Sigmoid colon (tissue), 7 donors: Measurements from ENCODE around the gene DERL2. TPM values are rescaled to one million over a fixed set of nuclear protein-coding genes. Genes with fewer than 3 reads are reported as not detected.

ENCODE experiments used
- DNase-seq: peaks from one replicate; pipeline ENCODE4 v3.0.0-alpha.2; 2019
- H3K27ac ChIP-seq, 4 donors: fragments of 200-600 bp; sonication (generic); one replicate each; pipeline ENCODE4 v1.5.1; 2016 to 2019; ENCODE audit warnings: mild to moderate bottlenecking in 1 of 4
- H3K27me3 ChIP-seq, 3 donors: fragments of 200-600 bp; sonication (generic); one replicate each; pipeline ENCODE4 v1.5.1; 2019; ENCODE audit warnings: mild to moderate bottlenecking in 1 of 3
- H3K36me3 ChIP-seq, 4 donors: fragments of 200-600 bp; sonication (generic); one replicate each; pipeline ENCODE4 v1.5.1; 2016 to 2019
- H3K4me1 ChIP-seq, 4 donors: fragments of 200-600 bp; sonication (generic); one replicate each; pipeline ENCODE4 v1.5.1; 2017 to 2019
- H3K4me3 ChIP-seq, 4 donors: fragments of 200-600 bp; sonication (generic); one replicate each; pipeline ENCODE4 v1.5.1; 2017 to 2019; ENCODE audit warnings: mild to moderate bottlenecking in 2 of 4, moderate library complexity in 1 of 4
- H3K9me3 ChIP-seq, 4 donors: fragments of 200-600 bp in 3 of 4; sonication (generic) in 3 of 4; one replicate each; pipeline versions ENCODE4 v1.5.1 to v1.6.1; 2013 to 2019
- CTCF ChIP-seq, 4 experiments: fragments of 450-650 bp in 3 of 4; fragments of 200-600 bp in 1 of 4; IDR thresholded peaks; one replicate each; pipeline ENCODE4 v1.5.1; 2016 to 2019; ENCODE audit warnings: antibody characterized with exemption in 4 of 4, mild to moderate bottlenecking in 3 of 4, moderate library complexity in 2 of 4
- EP300 ChIP-seq, 4 donors: sonication (generic); formaldehyde crosslinking; IDR thresholded peaks; one replicate each; pipeline ENCODE4 v1.6.1; 2017; ENCODE audit warnings: antibody characterized with exemption in 4 of 4
- POLR2A ChIP-seq, 2 donors: fragments of 450-650 bp; IDR thresholded peaks; one replicate each; pipeline ENCODE4 v1.6.1; 2016; ENCODE audit warnings: antibody characterized with exemption in 2 of 2, mild to moderate bottlenecking in 2 of 2, moderate library complexity in 2 of 2
- POLR2AphosphoS5 ChIP-seq, 4 donors: sonication (generic); formaldehyde crosslinking; IDR thresholded peaks; one replicate each; pipeline ENCODE4 v1.6.1; 2017; ENCODE audit warnings: antibody characterized with exemption in 4 of 4
- WGBS, 2 donors: extraction: QIAGEN DNeasy Blood & Tissue Kit; methylation state at CpG; one replicate each; pipeline ENCODE4 v1.1.7; 2013; 5-methylcytosine and 5-hydroxymethylcytosine counted together
- intact Hi-C: fragments of 100-400 bp; cut with DNase I; formaldehyde crosslinking; loops from one replicate; pipeline ENCODE4 v1.15.1; 2023
- polyA plus RNA-seq, 3 donors: library from polyadenylated mRNA; stranded (reverse); fragments of 200-250 nt; gene quantifications; one replicate each; pipeline ENCODE4 v1.2.3, GENCODE V29; 2013
- total RNA-seq, 4 donors: library from RNA; depleted of rRNA; stranded (reverse); fragments of >200 nt; gene quantifications; one replicate each; pipeline ENCODE4 v1.1.0, GENCODE V29; 2016
- donor health status: healthy with polysubstance abuse.
- donor health status: Bipolar disorder and iron deficiency.
- donor health status: healthy.

DERL2 gene
- 10 to 100 TPM; 14.3 to 40.0 (median 18.0) TPM for total RNA-seq
- 10 to 100 TPM; 23.1 to 51.3 (median 24.6) TPM for polyA plus RNA-seq

- H3K27ac ChIP-seq: peak within 1 kb of the TSS; percentile 90 to 99 (median 94)
- WGBS, 2 donors: 6 to 7% methylated on average over 29 of the region's 29 CpGs
- TF ChIP-seq EP300 (IDR thresholded peaks at IDR 0.05): no peak
- peak; percentile 33 to 34 for TF ChIP-seq POLR2A (IDR thresholded peaks at IDR 0.05)
- TF ChIP-seq POLR2AphosphoS5 (IDR thresholded peaks at IDR 0.05): peak in 2 of 4 donors; percentile 45 to 66
- H3K9me3 ChIP-seq: no peaks in the 10 kb centered on the region
- DNase-seq: no peak
- peaks cover 0 to 60% (median 21%) of the 10 kb centered on the region in 4 donors for H3K36me3 ChIP-seq
- peak within 1 kb of the TSS; percentile 75 to 92 (median 84) for H3K4me3 ChIP-seq
- intact Hi-C loops: loop anchor here (5.0 kb wide), 1 partner anchor 48 kb away; the partner anchor contains the start of gene C1QBP
- H3K4me1 ChIP-seq: peaks cover 0 to 33% (median 23%) of the 10 kb centered on the region in 4 donors
- H3K27me3 ChIP-seq: no peaks in the 10 kb centered on the region
These were observed at the start of gene DERL2 for GRCh38 chr17:5485270-5486205. TSS of gene DERL2 (minus strand) at chr17:5486178. CDS start at chr17:5486161, 17 bp downstream.

- Histone ChIP-seq H3K9me3 (no peaks in the 10 kb centered on the region), H3K4me1 (peaks cover 0 to 7% (median 4%) of the 10 kb centered on the region in 4 donors), H3K36me3 (peaks cover 0 to 41% (median 15%) of the 10 kb centered on the region in 4 donors), H3K27ac (no peak overlapping the region), H3K4me3 (no peak overlapping the region), H3K27me3 (no peaks in the 10 kb centered on the region)
- no peak for TF ChIP-seq EP300 (IDR thresholded peaks at IDR 0.05)
- TF ChIP-seq CTCF (IDR thresholded peaks at IDR 0.05): no peak
- TF ChIP-seq POLR2A (IDR thresholded peaks at IDR 0.05): no peak
- no peak for TF ChIP-seq POLR2AphosphoS5 (IDR thresholded peaks at IDR 0.05)
- intact Hi-C loops: no loop called here
- WGBS, 2 donors: 90 to 96% methylated on average over 2 of the region's 2 CpGs
- DNase-seq: no peak
These were observed 49.5 kb upstream of the DERL2 start for GRCh38 chr17:5535436-5535835.

GRCh38 chr17:5533486-5534315, 47.7 kb upstream of the DERL2 start:
- TF ChIP-seq CTCF (IDR thresholded peaks at IDR 0.05) (no peak), POLR2AphosphoS5 (IDR thresholded peaks at IDR 0.05) (no peak), POLR2A (IDR thresholded peaks at IDR 0.05) (no peak), EP300 (IDR thresholded peaks at IDR 0.05) (no peak)
- H3K27me3 ChIP-seq: no peaks in the 10 kb centered on the region
- 83 to 91% methylated on average over 18 of the region's 18 CpGs for WGBS, 2 donors
- H3K27ac ChIP-seq: no peak overlapping the region
- no peak overlapping the region for H3K4me3 ChIP-seq
- H3K9me3 ChIP-seq: no peaks in the 10 kb centered on the region
- no peak for DNase-seq
- intact Hi-C loops: no loop called here
- no peaks in the 10 kb centered on the region for H3K4me1 ChIP-seq
- H3K36me3 ChIP-seq: peaks cover 0 to 48% (median 15%) of the 10 kb centered on the region in 4 donors

- intact Hi-C loops: no loop called here
- H3K27ac ChIP-seq: no peak overlapping the region
- peaks cover 0 to 5% (median 3%) of the 10 kb centered on the region in 4 donors for H3K4me1 ChIP-seq
- peaks cover 0 to 48% (median 15%) of the 10 kb centered on the region in 4 donors for H3K36me3 ChIP-seq
- no peak for DNase-seq
- TF ChIP-seq CTCF (IDR thresholded peaks at IDR 0.05) (no peak), EP300 (IDR thresholded peaks at IDR 0.05) (no peak), POLR2A (IDR thresholded peaks at IDR 0.05) (no peak), POLR2AphosphoS5 (IDR thresholded peaks at IDR 0.05) (no peak)
- H3K4me3 ChIP-seq: no peak overlapping the region
- WGBS, 2 donors: 83 to 84% methylated on average over 8 of the region's 8 CpGs
- no peaks in the 10 kb centered on the region for H3K27me3 ChIP-seq
- no peaks in the 10 kb centered on the region for H3K9me3 ChIP-seq
These were observed 46.6 kb upstream of the DERL2 start for GRCh38 chr17:5532581-5532980.
